Measurements from ENCODE around the gene MIAT.

Gene MIAT

DNA sequence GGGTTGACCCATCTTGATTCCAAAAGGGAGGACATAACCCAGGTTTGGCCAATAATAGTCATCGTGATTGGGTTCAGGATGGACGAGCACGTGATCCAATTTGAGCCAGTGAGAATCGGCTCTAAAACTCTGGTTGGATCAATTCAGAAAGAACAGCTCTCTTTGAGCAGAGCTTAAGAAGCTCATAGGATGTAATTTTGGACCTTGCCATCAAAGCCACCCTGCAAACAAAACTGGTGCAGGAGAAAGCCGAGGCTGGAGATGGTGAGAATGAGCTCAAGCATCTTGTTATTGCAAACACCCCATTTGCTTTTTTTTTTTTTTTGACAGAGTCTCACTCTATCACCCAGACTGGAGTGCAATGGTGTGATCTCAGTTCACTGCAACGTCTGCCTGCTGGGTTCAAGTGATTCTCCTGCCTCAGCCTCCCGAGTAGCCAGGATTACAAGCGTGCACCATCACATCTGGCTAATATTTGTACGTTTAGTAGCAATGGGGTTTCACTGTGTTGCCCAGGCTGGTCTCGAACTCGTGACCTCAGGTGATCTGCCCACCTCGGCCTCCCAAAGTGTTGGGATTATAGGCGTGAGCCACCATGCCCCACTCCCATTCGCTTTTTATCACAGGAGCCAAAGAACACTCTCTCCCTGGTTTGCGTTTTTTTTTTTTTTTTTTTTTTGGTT, 13.8 kb upstream of the MIAT start:
- DNase-seq (ENCODE audit: low read depth, low spot score), result no peak
- no peak overlapping the region for H3K4me3 ChIP-seq (ENCODE audit: low read depth, low read length)
- in situ Hi-C loops (cut with HindIII; ENCODE audit: low sequenced_read_pairs), result no loop called here
- TF ChIP-seq, protein P1, sequence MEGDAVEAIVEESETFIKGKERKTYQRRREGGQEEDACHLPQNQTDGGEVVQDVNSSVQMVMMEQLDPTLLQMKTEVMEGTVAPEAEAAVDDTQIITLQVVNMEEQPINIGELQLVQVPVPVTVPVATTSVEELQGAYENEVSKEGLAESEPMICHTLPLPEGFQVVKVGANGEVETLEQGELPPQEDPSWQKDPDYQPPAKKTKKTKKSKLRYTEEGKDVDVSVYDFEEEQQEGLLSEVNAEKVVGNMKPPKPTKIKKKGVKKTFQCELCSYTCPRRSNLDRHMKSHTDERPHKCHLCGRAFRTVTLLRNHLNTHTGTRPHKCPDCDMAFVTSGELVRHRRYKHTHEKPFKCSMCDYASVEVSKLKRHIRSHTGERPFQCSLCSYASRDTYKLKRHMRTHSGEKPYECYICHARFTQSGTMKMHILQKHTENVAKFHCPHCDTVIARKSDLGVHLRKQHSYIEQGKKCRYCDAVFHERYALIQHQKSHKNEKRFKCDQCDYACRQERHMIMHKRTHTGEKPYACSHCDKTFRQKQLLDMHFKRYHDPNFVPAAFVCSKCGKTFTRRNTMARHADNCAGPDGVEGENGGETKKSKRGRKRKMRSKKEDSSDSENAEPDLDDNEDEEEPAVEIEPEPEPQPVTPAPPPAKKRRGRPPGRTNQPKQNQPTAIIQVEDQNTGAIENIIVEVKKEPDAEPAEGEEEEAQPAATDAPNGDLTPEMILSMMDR (IDR thresholded peaks at IDR 0.05; ENCODE audit: low read depth, low read length), result no peak

DNA sequence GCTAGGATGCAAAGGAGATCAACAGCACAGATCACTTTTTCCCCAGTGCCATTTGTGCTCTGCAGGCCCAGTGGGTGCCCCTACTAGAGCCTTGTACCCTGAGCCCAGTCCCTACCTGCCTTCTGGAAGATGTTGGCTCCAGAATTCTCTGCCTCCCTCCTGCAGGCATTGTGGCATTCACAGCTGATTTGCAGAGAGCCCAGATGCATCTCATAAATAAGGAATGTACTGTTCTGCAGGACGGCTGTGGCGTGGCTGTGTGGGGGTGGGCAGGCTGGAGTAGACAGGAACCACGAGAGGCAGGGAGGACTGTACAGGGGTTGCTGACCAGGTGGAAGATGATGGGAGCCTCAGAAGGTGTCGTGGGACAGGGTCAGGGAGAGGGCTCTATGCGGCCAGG, 11.2 kb upstream of the MIAT start:
- DNase-seq (ENCODE audit: low read depth, low spot score), result no peak
- TF ChIP-seq, protein P1 (IDR thresholded peaks at IDR 0.05; ENCODE audit: low read depth, low read length), result no peak
- H3K4me3 ChIP-seq (ENCODE audit: low read depth, low read length), result no peak overlapping the region
- in situ Hi-C loops (cut with HindIII; ENCODE audit: low sequenced_read_pairs), result no loop called here

DNA sequence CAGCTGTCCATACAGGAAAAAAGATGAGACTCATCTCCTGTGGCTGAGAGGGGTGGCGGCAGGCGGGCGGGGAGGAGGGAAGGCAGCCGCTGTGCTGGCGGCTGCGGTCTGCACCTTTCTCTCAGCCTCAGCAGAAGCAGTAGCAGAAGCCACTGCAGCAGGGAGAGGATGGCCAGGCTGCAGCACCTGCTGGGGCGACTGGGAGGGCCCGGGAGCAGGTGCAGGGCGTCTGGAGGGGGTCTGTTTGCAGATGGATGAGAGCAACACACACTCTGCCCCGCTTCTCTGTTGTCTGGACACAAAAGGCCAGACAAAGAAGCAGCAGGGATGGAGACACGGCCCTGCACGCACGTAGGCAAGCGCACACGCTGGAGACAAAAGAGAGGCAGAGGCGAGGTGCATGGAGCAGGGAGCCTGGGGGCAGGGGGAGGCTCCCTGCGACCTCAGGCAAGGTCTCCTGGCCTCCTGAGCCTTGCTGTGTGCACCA, 9.3 kb upstream of the MIAT start:
- TF ChIP-seq, protein P1 (IDR thresholded peaks at IDR 0.05; ENCODE audit: low read depth, low read length), result no peak
- no peak overlapping the region for H3K4me3 ChIP-seq (ENCODE audit: low read depth, low read length)
- no peak for DNase-seq (ENCODE audit: low read depth, low spot score)
- in situ Hi-C loops (cut with HindIII; ENCODE audit: low sequenced_read_pairs), result no loop called here

DNA sequence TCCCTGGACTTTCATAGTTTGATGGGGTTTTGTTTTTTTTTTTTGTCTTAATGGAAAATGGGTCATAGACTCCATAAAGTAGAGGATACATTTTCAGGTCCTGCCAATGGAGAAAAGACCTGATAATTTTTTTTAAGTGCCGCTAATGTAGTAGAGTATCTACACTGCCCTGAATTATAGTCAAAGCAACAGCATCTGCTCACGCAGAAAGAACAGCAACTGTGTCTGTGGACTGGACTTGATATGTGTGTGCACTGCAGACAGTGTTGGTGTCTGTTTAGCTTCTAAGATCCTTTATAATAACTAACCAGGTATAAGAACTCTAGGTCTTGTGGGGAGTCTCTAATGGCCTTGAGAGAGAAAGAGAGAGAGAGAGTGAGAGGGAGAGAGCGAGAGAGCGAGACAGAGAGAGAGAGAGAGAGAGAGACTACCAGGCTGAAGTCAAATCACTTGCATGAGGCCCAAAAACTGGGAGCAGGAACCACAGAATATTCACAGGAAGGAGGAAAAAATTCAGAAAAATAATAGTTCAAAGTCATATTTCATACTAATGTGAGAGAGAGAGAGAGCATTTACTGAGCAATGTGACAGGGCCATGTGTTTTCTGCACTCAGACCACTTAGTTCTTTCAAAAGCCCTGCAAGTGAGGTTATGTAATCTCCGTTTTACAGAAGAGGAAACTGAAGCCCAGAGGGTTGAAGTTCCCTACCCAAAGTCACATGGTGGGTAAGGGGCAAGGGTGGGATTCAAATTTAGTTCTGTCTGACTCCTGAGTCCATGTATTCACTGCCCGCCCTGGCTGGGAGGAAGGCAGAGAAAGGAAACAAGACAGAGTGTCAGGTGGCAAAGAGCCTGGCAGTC, 8.6 kb upstream of the MIAT start:
- TF ChIP-seq, protein P1 (IDR thresholded peaks at IDR 0.05; ENCODE audit: low read depth, low read length), result no peak
- in situ Hi-C loops (cut with HindIII; ENCODE audit: low sequenced_read_pairs), result no loop called here
- DNase-seq (ENCODE audit: low read depth, low spot score), result no peak
- H3K4me3 ChIP-seq (ENCODE audit: low read depth, low read length), result no peak overlapping the region

DNA sequence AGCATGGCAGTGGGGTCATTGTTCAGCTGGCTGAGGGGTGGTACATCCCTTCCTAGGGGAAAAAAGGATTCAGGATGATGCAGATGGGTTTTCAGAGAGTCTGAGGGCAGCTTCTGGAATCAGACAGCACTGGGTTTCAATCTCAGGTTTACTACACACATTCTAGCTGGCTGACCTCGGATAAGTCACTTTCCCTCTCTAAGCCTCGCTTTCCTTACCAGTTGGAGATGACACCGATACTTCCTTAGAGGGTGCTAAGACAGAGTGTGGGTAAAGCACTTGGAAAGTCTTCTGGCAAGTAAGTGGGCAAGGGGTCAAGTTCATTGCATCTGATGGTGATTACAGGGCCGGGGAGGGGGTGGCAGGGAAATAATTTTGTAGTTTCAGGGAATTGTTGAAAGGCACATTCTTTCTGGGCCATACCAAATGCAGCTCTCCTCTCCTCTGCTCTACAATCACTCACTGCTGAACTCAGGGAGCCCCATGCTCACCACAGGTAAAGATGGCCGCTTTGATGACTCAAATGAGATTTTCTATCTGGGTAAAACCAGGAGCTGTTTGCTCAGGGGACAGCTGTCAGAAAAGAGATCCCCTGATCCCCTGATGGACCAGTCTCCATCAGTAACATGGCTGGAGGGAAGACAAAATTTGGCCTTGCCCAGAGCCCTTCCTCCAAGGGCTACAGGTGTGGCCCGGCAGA, 6.5 kb upstream of the MIAT start:
- no peak overlapping the region for H3K4me3 ChIP-seq (ENCODE audit: low read depth, low read length)
- no peak for DNase-seq (ENCODE audit: low read depth, low spot score)
- in situ Hi-C loops (cut with HindIII; ENCODE audit: low sequenced_read_pairs), result no loop called here
- TF ChIP-seq, protein P1 (IDR thresholded peaks at IDR 0.05; ENCODE audit: low read depth, low read length), result no peak

DNA sequence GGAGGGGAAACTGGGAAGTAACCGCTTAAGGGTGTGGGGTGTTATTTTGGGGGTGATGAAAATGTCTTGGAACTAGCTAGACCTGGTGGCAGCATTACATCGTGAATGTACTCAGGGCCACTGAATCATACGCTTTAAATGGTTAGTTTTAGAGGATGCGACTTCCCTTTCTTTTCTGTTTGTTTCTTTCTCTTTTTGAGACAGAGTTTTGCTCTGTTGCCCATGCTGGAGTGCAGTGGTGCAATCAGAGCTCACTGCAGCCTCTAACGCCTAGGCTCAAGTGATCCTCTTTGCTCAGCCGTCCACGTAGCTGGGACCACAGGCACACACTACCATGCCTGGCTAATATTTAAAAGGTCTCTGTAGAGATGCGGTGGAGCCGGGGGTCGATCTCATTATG, 5.6 kb upstream of the MIAT start:
- H3K4me3 ChIP-seq (ENCODE audit: low read depth, low read length), result no peak overlapping the region
- DNase-seq (ENCODE audit: low read depth, low spot score), result no peak
- in situ Hi-C loops (cut with HindIII; ENCODE audit: low sequenced_read_pairs), result no loop called here
- TF ChIP-seq, protein P1 (IDR thresholded peaks at IDR 0.05; ENCODE audit: low read depth, low read length), result no peak
